Kidney glomerular epithelial cell (primary cell): ENCODE results near the gene CIITA.
"Not testable (repeated sequence)": the region's sequence is repeated elsewhere in the genome, so short reads cannot be mapped to it uniquely, and the experiment has no call there.

Experiments used
- DNase-seq: peaks from one replicate; lab custom pipeline; 2025; lab: John Stamatoyannopoulos, UW

The CIITA gene

GRCh38 chr16:10876799-10877341 lies at the start of gene CIITA:
CIITA (plus strand) TSS chr16:10877202; CDS start chr16:10877331, 129 bp downstream.
- DNase-seq = no peak

- no peak for DNase-seq
Measured at GRCh38 chr16:10827691-10828341, 49.2 kb upstream of the CIITA start.

- DNase-seq = peak; percentile 68
Measured at GRCh38 chr16:10828851-10829366, 48.1 kb upstream of the CIITA start.

- not testable (repeated sequence) for DNase-seq
Measured at GRCh38 chr16:10829390-10830098, 47.5 kb upstream of the CIITA start.

DNA sequence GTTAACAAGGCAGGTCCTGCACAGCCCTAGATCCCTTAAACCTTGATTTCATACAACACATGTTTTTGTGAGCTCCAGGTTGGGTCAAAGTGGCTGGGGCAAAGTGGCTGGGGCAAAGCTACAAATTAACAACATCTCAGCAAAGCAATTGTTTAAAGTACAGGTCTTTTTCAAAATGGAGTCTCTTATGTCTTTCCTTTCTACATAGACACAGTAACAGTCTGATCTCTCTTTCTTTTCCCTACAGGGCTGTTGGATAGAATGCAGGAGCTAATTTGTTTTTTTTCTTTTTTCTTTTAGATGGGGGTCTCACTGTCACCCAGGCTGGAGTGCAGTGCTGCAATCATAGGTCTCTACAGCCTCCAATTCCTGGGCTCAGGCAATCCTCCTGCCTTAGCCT lies 46.8 kb upstream of the CIITA start:
- not testable (repeated sequence) for DNase-seq

DNA sequence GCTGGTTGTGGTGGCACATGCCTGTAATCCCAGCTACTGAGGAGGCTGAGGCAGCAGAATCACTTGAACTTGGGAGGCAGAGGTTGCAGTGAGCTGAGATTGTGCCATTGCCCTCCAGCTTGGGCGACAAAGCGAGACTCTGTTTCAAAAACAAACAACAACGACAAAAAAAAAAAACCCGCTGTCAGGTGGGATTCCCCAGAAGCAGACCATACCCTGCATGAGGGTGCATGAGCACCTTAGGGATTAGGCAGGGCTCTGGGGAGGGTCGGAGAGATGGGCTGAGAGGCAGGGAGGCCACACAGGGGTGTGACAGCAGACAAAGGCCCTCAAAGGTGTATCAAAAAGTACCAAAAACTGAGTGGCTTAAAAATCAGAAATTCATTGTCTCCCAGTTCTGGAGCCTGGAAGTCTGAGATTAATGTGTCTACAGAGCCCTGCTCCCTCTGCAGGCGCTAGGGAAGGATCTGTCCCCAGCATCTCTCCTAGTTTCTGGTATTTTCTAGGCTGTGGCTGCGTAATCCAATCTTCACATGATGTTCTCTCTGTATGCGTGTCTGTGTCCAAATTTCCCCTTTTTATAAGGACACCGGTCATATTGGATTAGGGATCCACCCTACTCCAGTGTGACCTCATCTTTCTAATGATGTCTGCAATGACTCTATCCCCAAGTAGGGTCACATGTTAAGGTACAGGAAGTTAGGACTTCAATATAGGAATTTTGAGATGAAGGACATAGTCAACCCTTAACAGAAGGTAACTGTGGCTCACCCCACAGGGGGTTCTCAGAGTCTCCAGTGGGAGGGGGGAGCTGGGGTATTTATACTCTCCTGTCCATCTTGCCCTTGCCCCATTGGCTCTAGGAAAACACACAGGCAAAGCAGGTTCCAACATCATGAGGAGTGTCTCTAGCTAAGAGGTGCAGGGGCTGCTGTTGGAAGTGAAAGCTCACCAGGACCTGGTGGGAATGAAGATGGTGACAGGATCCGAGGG lies 44.8 kb upstream of the CIITA start:
- no peak for DNase-seq

- no peak for DNase-seq
Measured at GRCh38 chr16:10833271-10833670, 43.7 kb upstream of the CIITA start.

GRCh38 chr16:10834130-10834529 lies 42.9 kb upstream of the CIITA start:
- DNase-seq = no peak

DNA sequence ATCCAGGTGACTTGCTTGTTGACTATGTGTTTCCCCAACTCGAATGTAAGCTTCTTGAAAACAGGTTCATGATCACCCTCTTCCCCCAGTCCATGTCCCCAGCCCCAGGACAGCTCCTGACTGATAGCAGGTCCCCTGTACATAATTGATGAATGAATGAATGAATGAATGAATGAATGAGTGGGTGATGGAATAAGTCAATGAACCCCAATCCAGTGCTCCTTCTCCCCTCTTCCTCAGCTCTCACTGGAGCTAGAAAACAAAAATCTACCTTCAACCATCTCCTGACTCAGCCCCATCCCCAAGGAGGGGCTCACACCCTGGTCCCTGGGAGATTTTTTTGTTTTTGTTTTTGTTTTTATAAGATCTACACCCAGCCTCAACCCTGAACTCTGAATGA lies 42.2 kb upstream of the CIITA start:
- DNase-seq = no peak

- no peak for DNase-seq
Measured at GRCh38 chr16:10835281-10835931, 41.6 kb upstream of the CIITA start.

DNA sequence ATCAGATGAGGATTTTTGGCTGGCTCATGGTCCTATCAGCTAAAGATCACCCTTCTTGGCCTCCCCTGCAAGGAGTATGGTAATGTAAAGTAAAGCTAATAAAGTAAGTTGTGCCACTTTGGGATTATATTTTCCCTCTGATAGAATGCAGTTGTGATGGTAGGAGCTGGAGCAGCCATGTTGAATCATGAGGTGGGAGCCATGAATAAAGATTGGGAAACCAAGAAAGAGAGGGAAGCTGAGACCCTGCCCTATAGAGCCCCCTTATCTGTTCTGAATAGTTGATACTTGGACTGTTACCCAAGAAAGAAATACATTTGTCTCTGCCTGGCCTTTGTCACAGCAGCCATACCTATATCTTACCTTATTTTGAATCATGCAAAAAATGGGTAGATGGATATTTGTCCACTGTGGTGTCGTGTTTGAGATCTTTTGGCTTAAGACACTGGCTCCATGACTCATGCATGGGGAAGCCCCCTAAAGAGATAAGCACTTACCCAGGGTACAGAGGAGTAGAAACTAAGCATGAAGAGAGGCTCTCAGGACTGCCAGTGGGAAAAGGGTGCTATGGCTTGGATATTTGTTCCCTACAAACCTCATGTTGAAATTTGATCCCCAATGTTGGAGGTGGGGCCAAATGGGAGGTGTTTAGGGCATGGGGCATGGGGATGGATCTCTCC lies 40.7 kb upstream of the CIITA start:
- DNase-seq = no peak

DNA sequence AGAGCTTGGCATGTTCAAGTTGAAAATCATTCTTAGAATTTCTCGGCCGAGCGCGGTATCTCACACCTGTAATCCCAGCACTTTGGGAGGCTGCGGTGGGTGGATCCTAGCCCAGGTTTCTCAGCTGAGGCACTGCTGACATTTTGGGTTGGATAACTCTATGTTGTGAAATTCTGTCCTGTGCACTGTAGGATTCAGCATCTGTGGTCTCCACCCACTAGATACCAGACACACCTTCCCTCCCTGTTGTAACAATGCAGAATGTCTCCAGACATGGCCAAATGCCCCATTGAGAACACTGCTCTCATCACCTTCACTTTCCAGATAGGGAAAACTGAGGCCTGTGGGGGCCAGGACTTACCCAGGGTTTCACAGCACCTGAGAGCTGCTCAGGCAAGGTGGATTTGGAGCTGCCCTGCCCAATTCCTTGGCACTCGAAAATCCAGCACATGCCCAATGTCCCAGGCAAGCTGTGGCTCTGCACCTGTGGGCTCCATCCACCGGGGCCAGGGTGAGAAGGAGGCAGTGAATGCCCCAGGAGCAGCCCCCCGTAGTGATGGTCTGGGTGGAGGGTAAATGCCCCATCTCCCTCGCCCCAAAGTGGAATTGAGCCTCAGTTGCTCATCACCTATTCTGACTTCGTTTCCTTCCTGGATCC lies 38.3 kb upstream of the CIITA start:
- DNase-seq = no peak

DNA sequence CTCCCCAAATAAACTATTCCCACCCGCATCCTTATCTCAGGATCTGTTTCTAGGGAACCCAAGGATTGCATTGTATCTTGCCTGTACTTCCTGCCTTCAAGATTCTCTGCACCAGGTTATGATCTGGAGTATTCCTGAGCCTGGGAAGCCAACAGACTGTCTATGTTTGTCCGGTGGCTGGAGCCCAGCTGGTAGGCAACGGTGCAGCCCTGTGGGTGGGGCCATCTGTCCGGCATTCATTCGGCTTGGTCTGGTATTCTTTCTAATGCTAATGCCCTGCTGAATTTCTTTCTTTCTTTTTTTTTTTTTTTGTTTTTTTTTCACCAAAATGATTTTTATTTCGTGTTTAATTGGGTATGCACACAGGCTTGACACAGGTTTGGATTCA lies 37.7 kb upstream of the CIITA start:
- no peak for DNase-seq

DNA sequence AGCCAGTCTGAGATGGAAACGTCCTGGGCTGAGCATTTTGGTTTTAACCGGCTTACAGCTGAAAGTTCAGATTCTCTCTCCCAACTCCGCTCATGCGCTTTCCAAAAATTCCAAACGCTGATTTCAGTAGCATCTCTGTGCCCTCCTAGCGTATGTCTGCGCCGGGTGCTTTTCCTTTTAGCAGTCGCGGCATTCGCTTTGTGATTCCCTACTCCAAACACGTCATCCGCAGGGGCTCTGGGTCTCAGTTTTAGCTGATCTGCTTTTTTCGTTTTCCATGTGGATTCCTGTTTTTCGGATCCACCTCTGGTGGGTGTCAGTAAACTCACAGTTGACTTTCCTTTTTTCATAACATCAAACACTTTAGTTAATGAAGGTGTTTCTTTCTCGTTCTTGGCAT lies 36.3 kb upstream of the CIITA start:
- DNase-seq = no peak

DNA sequence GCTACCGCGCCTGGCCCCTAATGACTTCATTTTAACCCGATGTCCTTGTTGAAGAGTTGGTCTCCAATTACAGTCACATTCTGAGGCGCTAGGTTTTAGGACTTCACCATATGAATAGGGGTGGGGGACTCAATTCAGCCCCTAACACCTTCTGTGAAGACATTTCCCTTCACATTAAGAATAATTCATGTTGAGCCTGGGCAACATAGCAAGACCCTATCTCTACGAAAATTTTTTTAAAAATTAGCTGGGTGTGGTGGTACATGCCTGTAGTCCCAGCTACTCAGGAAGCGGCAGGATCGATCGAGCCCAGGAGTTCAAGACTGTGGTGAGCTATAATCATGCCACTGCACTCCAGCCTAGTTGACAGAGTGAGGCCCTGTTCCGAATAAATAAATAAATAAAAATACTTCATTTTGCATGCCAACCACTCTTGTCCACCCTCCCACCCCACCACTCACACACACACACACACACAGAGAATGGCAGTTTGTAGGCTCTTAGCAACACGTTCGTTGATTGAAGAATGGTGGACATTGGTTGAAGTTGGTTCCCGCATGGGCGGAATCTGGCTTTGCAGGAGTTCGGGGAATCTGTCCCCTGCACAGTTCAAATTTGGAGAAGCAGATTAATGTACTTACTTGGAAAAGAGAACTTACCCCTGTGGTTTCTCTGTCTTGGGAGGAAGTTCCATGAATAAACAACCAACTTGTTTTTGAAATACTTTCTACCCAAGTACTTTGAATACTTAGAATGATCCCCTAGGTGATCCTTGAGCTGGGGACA lies 30.6 kb upstream of the CIITA start:
- no peak for DNase-seq

DNA sequence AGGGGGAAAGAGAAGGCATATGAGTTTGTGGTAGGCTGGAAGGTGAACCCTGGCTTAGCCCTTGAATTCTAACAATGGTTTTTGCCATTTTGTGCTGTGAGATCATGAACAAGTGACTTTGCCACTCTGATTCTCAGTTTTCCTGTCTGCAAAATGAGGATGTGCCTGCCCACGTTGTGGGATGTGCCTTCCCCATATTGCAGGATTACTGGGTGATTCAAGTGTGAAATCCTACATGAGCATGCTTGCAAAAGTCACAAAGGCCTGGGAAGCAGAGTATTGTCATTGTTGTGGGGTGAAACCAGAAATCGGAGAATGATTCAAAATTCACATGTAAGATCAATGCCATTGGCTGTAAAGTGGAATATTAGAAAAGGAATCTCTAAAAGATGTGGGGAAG lies 29.8 kb upstream of the CIITA start:
- DNase-seq = no peak

DNA sequence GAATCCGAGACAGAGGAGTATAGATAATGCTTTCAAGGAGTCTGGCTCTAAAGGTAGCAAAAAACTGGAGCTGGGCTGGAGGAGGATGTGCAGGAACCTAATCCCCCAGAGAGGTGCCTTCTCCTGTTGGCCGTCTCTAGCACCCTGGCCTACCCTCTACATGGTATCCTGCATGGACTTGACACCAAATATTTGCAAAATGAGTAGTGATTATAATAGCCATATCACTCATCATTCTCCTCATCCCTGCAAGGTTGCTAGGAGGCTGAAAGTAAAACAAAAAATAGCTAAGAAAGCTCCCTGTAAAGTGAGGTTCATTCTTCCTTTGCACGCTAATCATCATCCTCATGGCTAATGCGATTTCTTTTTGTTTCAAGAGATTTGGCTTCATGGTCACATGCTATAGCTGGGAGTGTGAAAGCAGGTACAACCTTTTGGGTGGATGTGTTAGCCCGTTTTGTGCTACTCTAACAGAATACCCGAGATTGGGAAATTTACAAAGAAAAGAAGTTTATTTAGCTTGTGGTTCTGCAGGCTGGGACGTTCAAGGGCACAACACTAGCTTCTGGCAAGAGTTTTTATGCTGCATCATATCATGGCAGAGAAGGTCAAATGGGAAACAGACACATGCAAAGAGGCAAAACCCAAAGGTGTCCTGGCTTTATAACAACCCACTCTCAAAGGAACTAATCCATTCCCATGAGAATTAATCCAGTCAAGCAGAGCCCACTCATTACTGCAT lies 27.1 kb upstream of the CIITA start:
- no peak for DNase-seq

DNA sequence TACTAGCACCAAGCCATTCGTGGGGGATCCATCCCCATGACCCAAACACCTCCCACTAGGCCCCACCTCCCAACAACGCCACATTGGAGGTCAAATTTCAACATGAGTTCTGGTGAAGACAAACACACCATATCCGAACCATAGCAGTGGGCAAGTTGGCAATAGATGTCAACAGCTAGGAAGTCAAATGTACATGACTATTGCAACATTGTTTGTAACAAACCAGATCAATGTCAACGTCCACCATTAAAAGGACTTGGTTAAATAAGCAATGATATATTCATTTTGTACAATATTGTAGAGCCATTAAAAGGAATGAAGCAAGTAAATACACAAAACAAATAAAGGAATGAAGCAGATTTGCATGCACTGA lies 26.5 kb upstream of the CIITA start:
- DNase-seq = no peak

DNA sequence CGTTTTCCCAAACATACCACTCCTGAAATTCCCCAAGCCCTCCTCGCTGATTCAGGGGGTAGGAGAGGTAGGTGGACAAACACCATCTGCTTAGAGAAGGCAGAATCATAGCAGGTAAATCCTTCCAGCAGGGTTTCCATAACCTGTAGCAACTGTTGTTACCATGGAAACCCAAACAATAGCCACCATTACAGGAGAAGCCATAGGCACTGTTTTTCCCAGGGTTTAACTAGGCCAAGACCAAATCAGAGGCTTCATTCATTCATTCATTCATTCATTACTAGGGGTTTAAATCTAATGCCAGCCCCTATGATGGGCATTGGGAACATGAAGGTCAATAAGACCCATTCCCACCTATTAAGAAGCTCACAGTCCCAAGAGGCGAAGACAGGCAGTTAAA lies 25.5 kb upstream of the CIITA start:
- no peak for DNase-seq
